Measurements from ENCODE around the gene ZNF536.
"Not testable (repeated sequence)": the region's sequence is repeated elsewhere in the genome, so short reads cannot be mapped to it uniquely, and the experiment has no call there.

Gene ZNF536

GRCh38 chr19:30446120-30446519, 73.9 kb downstream of the ZNF536 start:
- not testable (repeated sequence) for DNase-seq (ENCODE audit: low spot score)

GRCh38 chr19:30446850-30447552, 74.8 kb downstream of the ZNF536 start:
- DNase-seq (ENCODE audit: low spot score) = no peak

- DNase-seq (ENCODE audit: low spot score) = no peak
Measured at GRCh38 chr19:30447553-30447870, 75.3 kb downstream of the ZNF536 start.

- DNase-seq (ENCODE audit: low spot score) = no peak
Measured at GRCh38 chr19:30448386-30449077, 76.3 kb downstream of the ZNF536 start.

GRCh38 chr19:30449078-30449590, 77.0 kb downstream of the ZNF536 start:
- no peak for DNase-seq (ENCODE audit: low spot score)

- DNase-seq (ENCODE audit: low spot score) = no peak
Measured at GRCh38 chr19:30449673-30450072, 77.5 kb downstream of the ZNF536 start.

GRCh38 chr19:30450100-30450499, 77.9 kb downstream of the ZNF536 start:
- DNase-seq (ENCODE audit: low spot score) = no peak

GRCh38 chr19:30450835-30451321, 78.7 kb downstream of the ZNF536 start:
- no peak for DNase-seq (ENCODE audit: low spot score)

GRCh38 chr19:30452931-30453330, 80.7 kb downstream of the ZNF536 start:
- no peak for DNase-seq (ENCODE audit: low spot score)

GRCh38 chr19:30453743-30454142, 81.6 kb downstream of the ZNF536 start:
- DNase-seq (ENCODE audit: low spot score) = no peak

GRCh38 chr19:30455881-30456280, 83.7 kb downstream of the ZNF536 start:
- no peak for DNase-seq (ENCODE audit: low spot score)

GRCh38 chr19:30457484-30457883, 85.3 kb downstream of the ZNF536 start:
- no peak for DNase-seq (ENCODE audit: low spot score)

- DNase-seq (ENCODE audit: low spot score) = no peak
Measured at GRCh38 chr19:30459859-30460258, 87.7 kb downstream of the ZNF536 start.

GRCh38 chr19:30464162-30464561, 92.0 kb downstream of the ZNF536 start:
- DNase-seq (ENCODE audit: low spot score) = no peak

GRCh38 chr19:30466598-30466997, 94.4 kb downstream of the ZNF536 start:
- not testable (repeated sequence) for DNase-seq (ENCODE audit: low spot score)

GRCh38 chr19:30467239-30467638, 95.1 kb downstream of the ZNF536 start:
- DNase-seq (ENCODE audit: low spot score) = no peak

- no peak for DNase-seq (ENCODE audit: low spot score)
Measured at GRCh38 chr19:30469774-30470173, 97.6 kb downstream of the ZNF536 start.

GRCh38 chr19:30471441-30471840, 99.3 kb downstream of the ZNF536 start:
- no peak for DNase-seq (ENCODE audit: low spot score)

GRCh38 chr19:30473334-30473867, 101.2 kb downstream of the ZNF536 start:
- DNase-seq (ENCODE audit: low spot score) = no peak

- no peak for DNase-seq (ENCODE audit: low spot score)
Measured at GRCh38 chr19:30476997-30477396, 104.8 kb downstream of the ZNF536 start.

GRCh38 chr19:30479231-30479630, 107.0 kb downstream of the ZNF536 start:
- DNase-seq (ENCODE audit: low spot score) = no peak

GRCh38 chr19:30480097-30480496, 107.9 kb downstream of the ZNF536 start:
- DNase-seq (ENCODE audit: low spot score) = no peak

- DNase-seq (ENCODE audit: low spot score) = no peak
Measured at GRCh38 chr19:30481063-30481462, 108.9 kb downstream of the ZNF536 start.
